Right lung (tissue), 10 donors: ENCODE measurements around the gene CD226. TPM values are rescaled to one million over a fixed set of nuclear protein-coding genes. Genes with fewer than 3 reads are reported as not detected.
"Not testable (repeated sequence)": the region's sequence is repeated elsewhere in the genome, so short reads cannot be mapped to it uniquely, and the experiment has no call there.

Experiments
- DNase-seq, 2 donors: peaks; one replicate each; pipeline ENCODE4 v3.0.0-alpha.2; 2013
- long read RNA-seq, 8 donors: transcript quantifications; one replicate each; lab custom pipeline, GENCODE V29; 2026
- polyA plus RNA-seq, 5 donors: library from polyadenylated mRNA; unstranded; fragments of 120-200 nt; gene quantifications; one replicate each; pipeline versions ENCODE4 v1.2.1 to v1.2.3, GENCODE V29; 2013; ENCODE audit warnings: inconsistent platforms in 1 of 5, low replicate concordance in 1 of 5; ENCODE audit not compliant: insufficient read length in 5 of 5, insufficient read depth in 1 of 5

Gene CD226
- polyA plus RNA-seq, result 1 to 10 TPM; 2.0 to 4.2 (median 3.5) TPM
- long read RNA-seq, donor 1, result 0 reads
- long read RNA-seq, donor 2, result 0 reads
- long read RNA-seq, donor 3, result 0 reads
- long read RNA-seq, donor 4, partial matches to known transcripts, result 10 of 10 reads
- long read RNA-seq, donor 4, other reads (novel, unspliced or antisense), result 0 of 10 reads
- long read RNA-seq, donor 5, result 0 reads
- long read RNA-seq, donor 6, partial matches to known transcripts, result 0 of 1 reads
- long read RNA-seq, donor 6, other reads (novel, unspliced or antisense), result 0 of 1 reads
- long read RNA-seq, donor 7, partial matches to known transcripts, result 0 of 1 reads
- long read RNA-seq, donor 7, other reads (novel, unspliced or antisense), result 0 of 1 reads
- long read RNA-seq, donor 8, result 0 reads

GRCh38 chr18:69947361-69948133 lies at the start of gene CD226:
TSS of gene CD226 (minus strand) at chr18:69947873. CDS start at chr18:69947406, 467 bp downstream.
- no peak for DNase-seq

- DNase-seq, result no peak
Observed at GRCh38 chr18:69996951-69997798, 49.5 kb upstream of the CD226 start.

- DNase-seq, result no peak
Observed at GRCh38 chr18:69996417-69996816, 48.7 kb upstream of the CD226 start.

- no peak for DNase-seq
Observed at GRCh38 chr18:69995774-69996173, 48.1 kb upstream of the CD226 start.

- no peak for DNase-seq
Observed at GRCh38 chr18:69992776-69993175, 45.1 kb upstream of the CD226 start.

GRCh38 chr18:69987870-69988269 lies 40.2 kb upstream of the CD226 start:
- DNase-seq, result no peak

GRCh38 chr18:69985239-69985638 lies 37.6 kb upstream of the CD226 start:
- no peak for DNase-seq

GRCh38 chr18:69982417-69982816 lies 34.7 kb upstream of the CD226 start:
- DNase-seq, result no peak

- DNase-seq, result no peak
Observed at GRCh38 chr18:69981948-69982347, 34.3 kb upstream of the CD226 start.

- DNase-seq, result no peak
Observed at GRCh38 chr18:69980982-69981804, 33.5 kb upstream of the CD226 start.

GRCh38 chr18:69980509-69980908 lies 32.8 kb upstream of the CD226 start:
- DNase-seq, result no peak

- no peak for DNase-seq
Observed at GRCh38 chr18:69978732-69979715, 31.4 kb upstream of the CD226 start.

GRCh38 chr18:69975294-69975693 lies 27.6 kb upstream of the CD226 start:
- DNase-seq, result not testable (repeated sequence)

GRCh38 chr18:69974365-69974764 lies 26.7 kb upstream of the CD226 start:
- no peak for DNase-seq

- DNase-seq, result no peak
Observed at GRCh38 chr18:69969491-69969890, 21.8 kb upstream of the CD226 start.

GRCh38 chr18:69968039-69968438 lies 20.4 kb upstream of the CD226 start:
- no peak for DNase-seq

- DNase-seq, result no peak
Observed at GRCh38 chr18:69963196-69963595, 15.5 kb upstream of the CD226 start.

- DNase-seq, result no peak
Observed at GRCh38 chr18:69961718-69962117, 14.0 kb upstream of the CD226 start.

GRCh38 chr18:69958422-69958821 lies 10.7 kb upstream of the CD226 start:
- no peak for DNase-seq

- DNase-seq, result no peak
Observed at GRCh38 chr18:69957747-69958146, 10.1 kb upstream of the CD226 start.
